Loucy (cell line): ENCODE measurements around the gene ELOVL7.

Source experiments
- H2AFZ ChIP-seq: fragments of 200-600 bp; sonication (generic); 2 replicates; pipeline ENCODE4 v1.6.0; 2016; ENCODE audit warnings: antibody characterized with exemption, mild to moderate bottlenecking, low read length, moderate library complexity
- H3F3A ChIP-seq: fragments of 200-600 bp; 2 replicates; pipeline ENCODE4 v1.6.0; 2016; ENCODE audit warnings: antibody characterized with exemption, low read depth, mild to moderate bottlenecking
- H3K27me3 ChIP-seq: fragments of 200-600 bp; sonication (generic); 2 replicates; pipeline ENCODE4 v1.6.1; 2014; ENCODE audit warnings: low read length, mild to moderate bottlenecking; ENCODE audit not compliant: insufficient read depth, poor library complexity, severe bottlenecking
- H3K36me3 ChIP-seq: fragments of 200-600 bp; sonication (generic); 2 replicates; pipeline ENCODE4 v1.6.1; 2016; ENCODE audit warnings: low read length; ENCODE audit not compliant: insufficient read depth
- H3K4me1 ChIP-seq: fragments of 200-600 bp; sonication (generic); 2 replicates; pipeline ENCODE4 v1.5.1; 2014; ENCODE audit warnings: low read length, mild to moderate bottlenecking; ENCODE audit not compliant: insufficient read depth, poor library complexity, severe bottlenecking
- H3K4me2 ChIP-seq: fragments of 200-600 bp; sonication (generic); 2 replicates; pipeline ENCODE4 v1.6.0; 2014; ENCODE audit warnings: antibody characterized with exemption, low read length, low read depth, mild to moderate bottlenecking; ENCODE audit not compliant: poor library complexity, severe bottlenecking
- H3K4me3 ChIP-seq: fragments of 200-600 bp; sonication (generic); 2 replicates; pipeline ENCODE4 v1.5.1; 2014; ENCODE audit warnings: low read length, mild to moderate bottlenecking, mixed read lengths; ENCODE audit not compliant: poor library complexity, severe bottlenecking
- H3K79me2 ChIP-seq: fragments of 200-600 bp; sonication (generic); 2 replicates; pipeline ENCODE4 v1.6.1; 2014; ENCODE audit warnings: low read length; ENCODE audit not compliant: insufficient read depth
- H3K9ac ChIP-seq: fragments of 200-600 bp; sonication (generic); 2 replicates; pipeline ENCODE4 v1.6.0; 2014; ENCODE audit warnings: mild to moderate bottlenecking, low read depth, low read length, moderate library complexity; ENCODE audit not compliant: poor library complexity, severe bottlenecking
- H3K9me2 ChIP-seq: fragments of 200-600 bp; sonication (generic); replicated peaks from 2 replicates; pipeline ENCODE4 v1.6.1; 2016; ENCODE audit warnings: low read depth, low read length, mixed read lengths
- H3K9me3 ChIP-seq: fragments of 200-600 bp; sonication (generic); 2 replicates; pipeline ENCODE4 v1.6.1; 2014; ENCODE audit warnings: mild to moderate bottlenecking, antibody characterized with exemption, low read length, low read depth; ENCODE audit not compliant: insufficient read depth
- H4K20me1 ChIP-seq: fragments of 200-600 bp; sonication (generic); 2 replicates; pipeline ENCODE4 v1.6.0; 2014; ENCODE audit warnings: antibody characterized with exemption, low read length, mild to moderate bottlenecking; ENCODE audit not compliant: insufficient read depth, poor library complexity, severe bottlenecking
- CTCF ChIP-seq: fragments of 200-600 bp; sonication (generic); conservative IDR thresholded peaks from 2 replicates; pipeline ENCODE4 v1.5.1; 2014; ENCODE audit warnings: mild to moderate bottlenecking, antibody characterized with exemption, low read length
- EZH2phosphoT487 ChIP-seq: fragments of 200-600 bp; IDR thresholded peaks from 2 replicates; pipeline ENCODE4 v1.6.1; 2018; ENCODE audit warnings: antibody characterized with exemption, mild to moderate bottlenecking, moderate library complexity, borderline replicate concordance

Gene ELOVL7

DNA sequence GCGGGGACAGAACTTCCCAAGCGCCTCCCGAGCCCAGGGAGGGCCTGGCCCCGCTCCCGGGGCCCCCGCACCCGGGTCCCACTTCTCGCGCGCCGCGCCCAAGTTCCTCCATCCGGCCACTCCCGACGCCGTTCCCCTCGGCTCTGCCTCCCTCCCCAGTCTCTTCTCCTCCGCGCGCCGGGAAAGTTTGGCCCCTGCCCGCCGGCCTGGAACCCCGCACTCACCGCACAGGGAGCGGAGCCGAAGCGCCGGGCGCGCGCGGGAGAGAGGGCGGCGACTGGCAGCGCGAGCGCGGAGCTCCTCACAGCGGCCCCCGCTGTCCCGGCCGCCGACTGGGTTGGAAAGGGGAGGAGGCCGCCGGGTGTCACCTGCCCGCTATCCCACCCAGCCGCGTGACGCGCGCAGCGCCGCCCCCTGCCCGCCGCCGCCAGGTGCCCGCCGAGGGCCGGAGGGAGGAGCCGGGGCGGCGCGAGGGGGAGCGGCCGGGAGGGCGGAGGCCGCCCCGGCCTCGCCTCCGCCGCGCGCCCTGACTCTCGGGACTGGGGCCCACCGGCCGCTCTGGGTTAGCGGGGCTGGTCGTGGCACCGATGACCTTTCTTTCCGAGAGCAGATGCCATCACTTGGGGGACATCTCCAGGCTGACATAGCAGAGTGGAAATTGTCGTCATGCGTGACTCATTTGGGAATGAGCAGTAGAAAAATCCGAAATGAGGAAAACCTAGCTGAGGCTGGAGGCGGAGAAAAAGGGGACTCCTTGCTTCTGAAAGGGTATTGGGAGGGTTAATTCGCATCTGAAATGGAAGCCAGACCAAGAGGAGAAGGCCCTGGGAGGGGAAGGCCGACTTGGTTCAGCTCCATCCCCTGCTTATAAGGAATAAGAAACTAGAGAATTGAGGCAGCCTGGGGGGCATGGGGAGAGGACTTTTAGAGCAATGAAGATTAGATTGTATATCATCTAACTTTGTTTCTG lies at the start of gene ELOVL7:
Gene ELOVL7 (minus strand): TSS at position 334 of the 970 bp plus-strand sequence. CDS start 56,872 bp downstream, outside the sequence.
- no peak within 1 kb of the TSS for H2AFZ ChIP-seq
- H3K79me2 ChIP-seq, result no peaks in the 10 kb centered on the region
- H3K36me3 ChIP-seq, result no peaks in the 10 kb centered on the region
- H3K9me3 ChIP-seq, result no peaks in the 10 kb centered on the region
- no peaks in the 10 kb centered on the region for H3K4me1 ChIP-seq
- no peaks in the 10 kb centered on the region for H4K20me1 ChIP-seq
- H3K9me2 ChIP-seq, result no peaks in the 10 kb centered on the region
- TF ChIP-seq EZH2phosphoT487 (no peak), CTCF (no peak)
- H3K4me2 ChIP-seq, result no peak within 1 kb of the TSS
- no peak within 1 kb of the TSS for H3K9ac ChIP-seq
- H3F3A ChIP-seq, result no peaks in the 10 kb centered on the region
- H3K27me3 ChIP-seq, result no peaks in the 10 kb centered on the region
- no peak within 1 kb of the TSS for H3K4me3 ChIP-seq

- Histone ChIP-seq H2AFZ (no peak overlapping the region), H3K9me3 (no peaks in the 10 kb centered on the region), H3K4me2 (no peak overlapping the region), H3K27me3 (no peaks in the 10 kb centered on the region), H3K9me2 (no peaks in the 10 kb centered on the region), H3K36me3 (no peaks in the 10 kb centered on the region), H3K9ac (no peak overlapping the region), H3K4me3 (no peak overlapping the region), H3K79me2 (no peaks in the 10 kb centered on the region), H3K4me1 (no peaks in the 10 kb centered on the region), H4K20me1 (no peaks in the 10 kb centered on the region), H3F3A (no peaks in the 10 kb centered on the region)
- TF ChIP-seq EZH2phosphoT487, result no peak
- TF ChIP-seq CTCF, result no peak
These were observed 49.5 kb upstream of the ELOVL7 start for GRCh38 chr5:60893521-60893920.

- no peaks in the 10 kb centered on the region for H3K9me2 ChIP-seq
- no peaks in the 10 kb centered on the region for H3F3A ChIP-seq
- no peak overlapping the region for H2AFZ ChIP-seq
- H3K27me3 ChIP-seq, result no peaks in the 10 kb centered on the region
- no peak overlapping the region for H3K4me3 ChIP-seq
- H3K9me3 ChIP-seq, result no peaks in the 10 kb centered on the region
- H3K79me2 ChIP-seq, result no peaks in the 10 kb centered on the region
- H3K36me3 ChIP-seq, result no peaks in the 10 kb centered on the region
- no peaks in the 10 kb centered on the region for H3K4me1 ChIP-seq
- no peak overlapping the region for H3K4me2 ChIP-seq
- H4K20me1 ChIP-seq, result no peaks in the 10 kb centered on the region
- no peak for TF ChIP-seq CTCF
- no peak for TF ChIP-seq EZH2phosphoT487
- H3K9ac ChIP-seq, result no peak overlapping the region
These were observed 47.6 kb upstream of the ELOVL7 start for GRCh38 chr5:60891667-60892066.
